GM18519 (cell line): ENCODE measurements around the gene GTPBP1.

Experiments
- ATAC-seq: cut with Tn5 transposase; IDR thresholded peaks from one replicate; pipeline ENCODE4 v1.9.1; 2021; ENCODE audit warnings: mild to moderate bottlenecking, moderate library complexity; ENCODE audit not compliant: unreplicated experiment, low FRiP score

Gene GTPBP1

GRCh38 chr22:38739300-38740055 is 33.7 kb downstream of the GTPBP1 start:
- no peak for ATAC-seq

- no peak for ATAC-seq
Observed at GRCh38 chr22:38740116-38740723, 34.5 kb downstream of the GTPBP1 start.

GRCh38 chr22:38740754-38741153 is 35.0 kb downstream of the GTPBP1 start:
- no peak for ATAC-seq

DNA sequence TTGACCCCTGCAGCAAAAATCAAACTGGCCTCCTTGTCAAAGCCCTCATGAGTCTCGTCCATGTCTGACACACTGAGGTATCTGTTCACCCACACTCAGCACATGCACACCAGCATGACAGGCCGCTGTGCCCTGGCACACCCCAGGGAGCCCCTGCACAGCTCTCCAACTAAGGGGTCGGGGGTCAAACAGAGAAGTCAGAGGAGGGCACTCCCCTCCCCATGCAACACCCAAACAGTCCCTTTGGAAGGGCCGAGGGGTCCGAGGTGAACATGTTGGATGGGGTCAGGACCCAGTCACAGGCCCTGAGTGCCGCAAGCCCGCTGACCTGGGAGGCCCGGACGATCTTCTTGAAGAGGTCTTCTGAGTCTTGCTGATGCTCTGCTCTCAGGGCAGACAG is 35.4 kb downstream of the GTPBP1 start:
- ATAC-seq = no peak

GRCh38 chr22:38741576-38741975 is 35.8 kb downstream of the GTPBP1 start:
- ATAC-seq = no peak

GRCh38 chr22:38742176-38742942 is 36.6 kb downstream of the GTPBP1 start:
- ATAC-seq = no peak

GRCh38 chr22:38744981-38745380 is 39.2 kb downstream of the GTPBP1 start:
- ATAC-seq = no peak

DNA sequence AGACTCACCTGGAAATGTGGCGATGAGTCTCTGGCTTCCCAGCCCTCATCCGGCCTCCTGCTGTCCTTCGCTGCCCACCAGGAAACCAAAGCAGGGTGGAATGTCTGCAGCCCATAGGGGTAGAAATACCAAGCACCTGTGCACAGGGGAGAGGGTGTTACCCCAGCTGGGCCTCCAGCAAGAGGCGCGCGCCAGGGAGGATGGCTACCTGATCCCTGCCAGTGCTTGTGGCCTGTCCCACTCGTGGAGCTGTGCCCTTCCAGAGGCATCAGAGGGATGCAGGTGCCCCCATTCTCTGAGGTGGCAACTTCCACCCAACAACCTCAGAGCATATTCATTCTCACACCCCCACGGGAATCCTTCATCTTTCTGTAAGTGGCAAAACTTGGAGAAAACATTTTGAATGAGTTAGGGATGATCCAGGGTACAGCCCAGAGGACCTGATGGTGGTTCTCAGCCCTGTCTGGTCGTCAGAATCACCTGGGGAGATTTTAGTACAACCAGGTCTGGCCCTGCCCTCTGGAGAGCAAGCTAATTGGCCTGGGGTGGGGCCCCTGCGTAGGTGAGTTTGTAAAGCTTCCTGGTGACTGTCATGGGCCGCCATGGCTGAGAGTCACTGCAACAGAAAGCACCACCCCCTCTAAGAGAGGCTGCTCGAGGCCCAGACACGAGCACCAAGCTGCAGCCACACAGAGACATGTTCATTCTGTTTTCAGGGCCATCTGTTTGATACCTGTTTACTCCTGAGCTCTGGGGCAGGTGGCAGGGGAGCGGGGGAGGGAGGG is 40.1 kb downstream of the GTPBP1 start:
- no peak for ATAC-seq

DNA sequence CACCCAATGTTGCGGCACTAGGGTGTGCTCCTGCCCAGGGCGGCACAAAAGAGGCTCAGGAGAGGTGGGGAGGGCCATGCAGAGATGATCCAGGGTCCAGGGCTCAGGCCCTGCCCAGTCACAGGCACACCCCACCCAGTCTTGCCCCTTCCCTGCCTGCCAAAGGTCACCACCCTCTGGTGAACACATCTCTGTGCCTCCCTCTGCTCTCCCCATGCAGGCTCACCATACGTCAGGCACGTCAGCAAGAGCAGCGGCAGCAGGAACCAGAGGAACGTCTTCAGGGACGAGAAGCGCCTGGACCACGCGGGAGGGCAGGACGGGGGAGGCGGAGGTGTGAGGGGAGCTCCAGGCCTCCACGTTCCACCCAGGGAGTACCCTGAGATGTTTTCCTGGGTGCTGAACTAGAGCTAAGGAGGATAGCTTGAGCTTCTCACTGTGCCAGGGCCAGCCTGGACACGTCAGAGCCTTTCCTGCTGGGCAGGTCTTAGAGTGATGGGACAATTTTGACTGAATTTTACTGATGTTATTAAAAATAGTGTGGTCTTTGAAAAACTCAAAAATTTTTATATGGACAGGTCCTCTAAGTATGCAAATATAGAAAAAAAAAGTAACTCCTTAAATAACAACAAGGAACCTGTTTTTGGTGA is 42.9 kb downstream of the GTPBP1 start:
- no peak for ATAC-seq

DNA sequence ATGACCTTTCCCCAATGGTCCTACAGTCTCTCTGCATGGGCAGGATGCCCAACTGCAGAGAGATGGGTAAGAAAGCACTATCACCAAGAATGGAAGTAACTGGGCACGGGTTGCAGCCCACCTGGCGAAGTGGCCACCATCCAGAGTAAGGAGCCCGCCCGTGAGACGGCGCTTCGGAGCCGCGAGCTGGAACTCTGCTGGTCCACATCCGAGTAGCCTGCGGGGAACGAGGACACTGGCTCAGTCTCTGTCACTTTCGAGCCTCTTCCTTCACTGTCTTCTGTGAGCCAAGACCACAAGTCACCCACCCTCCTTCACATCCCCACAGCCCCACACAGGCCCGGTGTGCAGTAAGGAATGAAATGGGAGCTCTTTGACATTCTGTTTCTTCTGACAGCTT is 44.4 kb downstream of the GTPBP1 start:
- no peak for ATAC-seq

GRCh38 chr22:38750638-38751037 is 44.9 kb downstream of the GTPBP1 start:
- ATAC-seq = no peak

GRCh38 chr22:38751066-38751421 is 45.3 kb downstream of the GTPBP1 start:
- ATAC-seq = no peak

DNA sequence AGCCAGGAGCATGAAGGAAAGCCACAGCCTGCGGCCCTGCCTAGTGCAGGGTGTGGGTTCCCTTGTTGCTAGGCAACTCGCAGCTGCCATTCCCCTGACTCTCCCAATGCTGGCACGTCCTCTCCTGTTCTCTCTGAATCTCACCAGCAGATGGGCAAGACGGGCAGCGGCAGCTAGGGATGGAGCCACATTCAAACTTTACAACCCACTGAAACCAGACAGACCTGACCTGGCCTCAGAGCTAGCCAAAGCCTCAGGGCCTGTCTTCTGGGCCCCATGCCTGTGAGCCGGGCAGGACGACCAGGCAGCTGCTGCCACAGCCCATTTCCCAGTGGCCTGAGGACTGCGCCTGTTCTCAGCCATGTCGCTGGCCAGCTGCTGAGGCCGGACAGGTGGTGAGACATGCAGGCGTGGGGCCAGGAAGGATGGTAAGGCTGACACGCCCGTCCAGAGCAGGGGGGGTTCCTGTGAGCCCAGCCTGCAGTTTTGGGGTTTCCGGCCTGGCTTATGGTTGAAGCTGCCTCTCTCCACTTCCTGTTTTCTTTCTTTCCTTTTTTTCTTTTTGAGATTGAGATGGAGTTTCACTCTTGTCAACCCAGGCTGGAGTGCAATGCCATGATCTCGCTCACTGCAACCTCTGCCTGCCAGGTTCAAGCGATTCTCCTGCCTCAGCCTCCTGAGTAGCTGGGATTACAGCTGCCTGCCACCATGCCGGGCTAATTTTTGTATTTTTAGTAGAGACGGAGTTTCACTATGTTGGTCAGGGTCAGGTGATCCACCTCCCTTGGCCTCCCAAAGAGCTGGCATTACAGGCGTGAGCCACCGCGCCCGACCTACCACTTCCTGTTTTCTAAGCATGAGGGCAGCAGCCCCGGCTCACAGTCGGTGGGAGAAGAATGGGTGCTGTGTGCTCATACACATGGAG is 45.9 kb downstream of the GTPBP1 start:
- no peak for ATAC-seq

- ATAC-seq = no peak
Observed at GRCh38 chr22:38753948-38754750, 48.4 kb downstream of the GTPBP1 start.

DNA sequence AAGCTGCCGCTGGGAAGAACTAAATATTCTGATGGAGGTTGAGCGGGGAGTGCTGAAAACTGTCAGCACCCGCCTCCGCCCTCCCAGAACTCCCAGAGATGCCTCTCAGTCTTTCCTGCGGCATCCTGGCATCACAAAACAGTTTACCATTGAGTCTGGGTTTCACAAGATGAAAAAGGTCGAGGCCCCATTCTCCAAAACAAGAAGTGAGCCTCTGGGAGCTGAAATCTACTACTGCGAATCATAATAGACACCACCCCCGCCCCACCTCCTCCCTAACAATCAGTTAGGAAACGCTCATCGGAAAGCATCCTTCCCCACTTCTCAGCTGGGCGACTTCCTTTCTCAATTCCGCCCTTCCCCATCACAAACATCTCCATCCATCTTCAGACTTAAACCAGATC is 49.0 kb downstream of the GTPBP1 start:
- no peak for ATAC-seq

GRCh38 chr22:38755155-38755910 is 49.6 kb downstream of the GTPBP1 start:
- ATAC-seq = peak; percentile 19

DNA sequence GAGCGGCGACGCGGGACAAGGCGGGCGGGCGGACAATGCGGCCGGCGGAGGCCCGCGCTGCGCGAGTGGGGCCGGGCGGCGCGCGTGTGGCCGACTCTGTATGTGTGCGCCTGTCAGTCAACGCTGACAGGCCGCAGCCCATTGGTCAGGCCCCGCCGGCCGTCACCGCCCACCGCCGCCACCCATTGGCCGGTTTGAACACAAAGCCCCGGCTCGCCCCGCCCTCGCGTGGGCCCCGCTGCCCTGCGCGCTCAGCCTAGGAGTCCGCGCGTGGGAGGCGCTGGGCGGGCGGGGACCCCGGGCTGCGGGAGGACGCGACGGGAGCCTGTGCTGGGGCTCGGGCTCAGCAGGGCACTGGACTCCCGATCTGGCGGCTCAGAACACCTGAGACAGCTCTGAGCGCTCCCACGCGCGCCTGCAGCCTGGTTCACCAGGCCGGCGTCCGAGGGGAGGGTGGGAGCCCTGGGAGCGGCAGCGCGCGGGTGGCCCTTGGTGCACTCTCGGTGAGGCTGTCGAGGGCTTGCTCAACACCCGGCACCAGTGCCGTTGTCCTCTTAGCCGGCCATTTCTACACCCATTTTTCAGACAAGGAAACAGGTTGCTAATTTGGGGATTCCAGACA is 50.3 kb downstream of the GTPBP1 start, which contains the start of gene SUN2:
TSS of gene SUN2 (minus strand) at position 88 of the 622 bp plus-strand sequence. CDS start 3,370 bp downstream, outside the sequence.
- ATAC-seq = peak; percentile 35
